Aorta (tissue), 5 donors: ENCODE measurements around the gene BAG3. TPM values are rescaled to one million over a fixed set of nuclear protein-coding genes. Genes with fewer than 3 reads are reported as not detected.

Experiments used
- ATAC-seq: fragments of 200-7000 bp; cut with Tn5 transposase; one replicate; pipeline ENCODE4 v1.9.1; 2022; ENCODE audit warnings: moderate library complexity; ENCODE audit not compliant: low FRiP score
- DNase-seq, 2 donors: peaks; one replicate each; pipeline ENCODE4 v3.0.0-alpha.2; 2020
- H3K27ac ChIP-seq, 2 donors: one replicate each; pipeline ENCODE4 v1.5.1; 2013; ENCODE audit warnings: low read length in 2 of 2, mild to moderate bottlenecking in 2 of 2, moderate library complexity in 2 of 2, control low read depth in 1 of 2, inconsistent platforms in 1 of 2, low read depth in 1 of 2
- H3K27me3 ChIP-seq, 2 donors: one replicate each; pipeline ENCODE4 v1.6.1; 2013; ENCODE audit warnings: control low read depth in 1 of 2, low read length in 1 of 2, mild to moderate bottlenecking in 1 of 2, moderate library complexity in 1 of 2; ENCODE audit not compliant: insufficient read depth in 2 of 2, control insufficient read depth in 1 of 2
- H3K36me3 ChIP-seq, 2 donors: one replicate each; pipeline ENCODE4 v1.6.1; 2013; ENCODE audit warnings: control low read depth in 1 of 2, low read length in 1 of 2, mild to moderate bottlenecking in 1 of 2; ENCODE audit not compliant: insufficient read depth in 2 of 2, control insufficient read depth in 1 of 2
- H3K4me1 ChIP-seq, 2 donors: one replicate each; pipeline ENCODE4 v1.6.1; 2013; ENCODE audit warnings: low read length in 2 of 2, control low read depth in 1 of 2, mild to moderate bottlenecking in 1 of 2, moderate library complexity in 1 of 2; ENCODE audit not compliant: insufficient read depth in 2 of 2, control insufficient read depth in 1 of 2
- H3K4me3 ChIP-seq, 2 donors: one replicate each; pipeline ENCODE4 v1.5.1; 2013; ENCODE audit warnings: low read length in 2 of 2, control low read depth in 1 of 2, mild to moderate bottlenecking in 1 of 2
- H3K9me3 ChIP-seq: one replicate; pipeline ENCODE4 v1.6.1; 2013; ENCODE audit warnings: mild to moderate bottlenecking, low read length; ENCODE audit not compliant: control insufficient read depth
- WGBS, 2 donors: extraction: QIAGEN DNeasy Blood & Tissue Kit; methylation state at CpG; one replicate each; pipeline ENCODE4 v1.1.7; 2013; 5-methylcytosine and 5-hydroxymethylcytosine counted together
- intact Hi-C, 2 donors: fragments of 100-400 bp; cut with DNase I; formaldehyde crosslinking; loops; one replicate each; pipeline versions ENCODE4 v1.14.2 to v1.15.0; 2022
- polyA plus RNA-seq, 2 donors: library from polyadenylated mRNA; stranded (reverse); fragments of 200-250 nt; gene quantifications; one replicate each; pipeline ENCODE4 v1.2.3, GENCODE V29; 2013
- total RNA-seq, 2 donors: library from RNA; stranded (reverse); fragmentation: NEBNext Ultra II Directional; extraction: Animal tissue kit (Norgen Biotek cat#: 25700); gene quantifications; one replicate each; pipeline ENCODE4 v1.2.1, GENCODE V29; 2021
- donor health status: healthy with polysubstance abuse.
- donor health status: Bipolar disorder and iron deficiency.
- donor health status: DM: no; HTN: no; CAD: no.
- donor health status: DM: no; HTN: no; CAD: no.
- donor health status: DM: yes; HTN: yes; CAD: no.

The BAG3 gene
- total and polyA plus RNA-seq, 4 donors = 16.3 to 85.1 (median 46.1) TPM

- intact Hi-C loops = no loop called here
- WGBS, 2 donors = 50 to 55% methylated on average over 8 of the region's 8 CpGs
- H3K9me3 ChIP-seq = no peaks in the 10 kb centered on the region
- DNase-seq (no peak), ATAC-seq (no peak)
- no peak overlapping the region for H3K4me3 ChIP-seq
- no peaks in the 10 kb centered on the region for H3K27me3 ChIP-seq
- H3K4me1 ChIP-seq = no peaks in the 10 kb centered on the region
- no peak overlapping the region for H3K27ac ChIP-seq
- H3K36me3 ChIP-seq = no peaks in the 10 kb centered on the region
These were observed 64.7 kb downstream of the BAG3 start for GRCh38 chr10:119715628-119716505.

GRCh38 chr10:119723161-119723560 is 72.0 kb downstream of the BAG3 start:
- DNase-seq = no peak
- WGBS, 2 donors = 92 to 95% methylated on average over 2 of the region's 2 CpGs
- Histone ChIP-seq H3K27ac (no peak overlapping the region), H3K9me3 (no peaks in the 10 kb centered on the region), H3K27me3 (no peaks in the 10 kb centered on the region), H3K36me3 (no peaks in the 10 kb centered on the region), H3K4me1 (peaks cover 0 to 6% of the 10 kb centered on the region in 2 donors), H3K4me3 (no peak overlapping the region)
- ATAC-seq = no peak
- intact Hi-C loops = no loop called here

- WGBS, 2 donors = 80 to 81% methylated on average over 3 of the region's 3 CpGs
- ATAC-seq = no peak
- Histone ChIP-seq H3K27ac (no peak overlapping the region), H3K27me3 (no peaks in the 10 kb centered on the region), H3K9me3 (no peaks in the 10 kb centered on the region), H3K36me3 (no peaks in the 10 kb centered on the region), H3K4me1 (peaks cover 0 to 6% of the 10 kb centered on the region in 2 donors), H3K4me3 (no peak overlapping the region)
- DNase-seq = no peak
- intact Hi-C loops = no loop called here
These were observed 72.4 kb downstream of the BAG3 start for GRCh38 chr10:119723624-119724023.

GRCh38 chr10:119724593-119725516 is 73.7 kb downstream of the BAG3 start:
- ATAC-seq (no peak), DNase-seq (no peak)
- WGBS, 2 donors = 23 to 28% methylated on average over 21 of the region's 21 CpGs
- Histone ChIP-seq H3K4me1 (peaks cover 0 to 6% of the 10 kb centered on the region in 2 donors), H3K27ac (peak overlapping the region; percentile 19 to 58), H3K36me3 (no peaks in the 10 kb centered on the region), H3K27me3 (no peaks in the 10 kb centered on the region), H3K4me3 (peak overlapping the region; percentile 31 to 45), H3K9me3 (no peaks in the 10 kb centered on the region)
- intact Hi-C loops = loop anchor here in 1 of 2 donors (5.0 kb wide), 1 partner anchor 43 kb away; no protein-coding TSS in a partner anchor

- no peaks in the 10 kb centered on the region for H3K27me3 ChIP-seq
- H3K4me1 ChIP-seq = peaks cover 0 to 6% of the 10 kb centered on the region in 2 donors
- intact Hi-C loops = loop anchor here in 1 of 2 donors (5.0 kb wide), 1 partner anchor 43 kb away; no protein-coding TSS in a partner anchor
- H3K27ac ChIP-seq = peak overlapping the region; percentile 19 to 58
- no peaks in the 10 kb centered on the region for H3K36me3 ChIP-seq
- WGBS, 2 donors = 0% methylated on average over 32 of the region's 32 CpGs
- H3K4me3 ChIP-seq = peak overlapping the region; percentile 31 to 45
- DNase-seq = no peak
- no peak for ATAC-seq
- no peaks in the 10 kb centered on the region for H3K9me3 ChIP-seq
These were observed 74.3 kb downstream of the BAG3 start for GRCh38 chr10:119725517-119725827.

- Histone ChIP-seq H3K4me1 (peaks cover 0 to 6% of the 10 kb centered on the region in 2 donors), H3K27me3 (no peaks in the 10 kb centered on the region), H3K27ac (peak within 1 kb of the TSS; percentile 28 to 58), H3K4me3 (peak within 1 kb of the TSS; percentile 59 to 64), H3K36me3 (no peaks in the 10 kb centered on the region), H3K9me3 (no peaks in the 10 kb centered on the region)
- DNase-seq (peak; percentile 100), ATAC-seq (peak; percentile 99)
- intact Hi-C loops = loop anchor here in 1 of 2 donors (5.0 kb wide), 1 partner anchor 44 kb away; no protein-coding TSS in a partner anchor
- WGBS, 2 donors = 1% methylated on average over 58 to 95 of the region's 95 CpGs
These were observed 74.9 kb downstream of the BAG3 start, which contains the start of gene INPP5F for GRCh38 chr10:119725828-119726675. Gene INPP5F, plus strand, starts transcription at chr10:119726050. Its CDS starts 213 bp downstream, at chr10:119726263.

GRCh38 chr10:119726676-119727261 is 75.6 kb downstream of the BAG3 start:
- H3K9me3 ChIP-seq = no peaks in the 10 kb centered on the region
- H3K36me3 ChIP-seq = no peaks in the 10 kb centered on the region
- H3K27ac ChIP-seq = no peak overlapping the region
- intact Hi-C loops = loop anchor here in 1 of 2 donors (5.0 kb wide), 1 partner anchor 44 kb away; no protein-coding TSS in a partner anchor
- H3K4me1 ChIP-seq = peaks cover 0 to 6% of the 10 kb centered on the region in 2 donors
- ATAC-seq = no peak
- WGBS, 2 donors = 46 to 48% methylated on average over 14 of the region's 14 CpGs
- H3K4me3 ChIP-seq = peak overlapping the region; percentile 59 to 64
- no peaks in the 10 kb centered on the region for H3K27me3 ChIP-seq
- DNase-seq = no peak
